Kidney epithelial cell (primary cell): Measurements from ENCODE around the gene ELP4. TPM values are rescaled to one million over a fixed set of nuclear protein-coding genes. Genes with fewer than 3 reads are reported as not detected.

Experiments
- DNase-seq: peaks from one replicate; pipeline ENCODE4 v3.0.0-alpha.2; 2010; ENCODE audit warnings: low read depth
- H3K27me3 ChIP-seq: 2 replicates; pipeline ENCODE4 v1.6.0; 2011; ENCODE audit warnings: low read length; ENCODE audit not compliant: control insufficient read depth, insufficient read depth
- H3K36me3 ChIP-seq: 2 replicates; pipeline ENCODE4 v1.5.1; 2011; ENCODE audit warnings: low read length; ENCODE audit not compliant: control insufficient read depth, insufficient read depth
- H3K4me3 ChIP-seq: 2 replicates; pipeline ENCODE4 v1.5.1; 2011; ENCODE audit warnings: low read depth, mild to moderate bottlenecking, control low read depth, low read length
- CTCF ChIP-seq: IDR thresholded peaks from 2 replicates; pipeline ENCODE4 v1.5.1; 2011; ENCODE audit warnings: mild to moderate bottlenecking, moderate library complexity, low read length, control low read depth, inconsistent platforms; ENCODE audit not compliant: insufficient read depth, poor library complexity, severe bottlenecking
- total RNA-seq: library from RNA; depleted of rRNA; stranded (reverse); fragments of >200 nt; gene quantifications from 2 replicates; pipeline ENCODE4 v1.2.3, GENCODE V29; 2015

The ELP4 gene
- total RNA-seq, 1 donor from 2014 or later, result 19.1 TPM

- no peak for DNase-seq
- no peak for TF ChIP-seq CTCF
These were observed 110.9 kb downstream of the ELP4 start for GRCh38 chr11:31620434-31620833.

GRCh38 chr11:31625868-31626267, 116.3 kb downstream of the ELP4 start:
- TF ChIP-seq CTCF, result no peak
- Histone ChIP-seq H3K36me3 (no peaks in the 10 kb centered on the region), H3K4me3 (no peak overlapping the region), H3K27me3 (no peaks in the 10 kb centered on the region)
- DNase-seq, result no peak

More at GRCh38 chr11:31620434-31620833, 110.9 kb downstream of the ELP4 start:
- no peak overlapping the region for H3K4me3 ChIP-seq
- H3K36me3 ChIP-seq, result no peaks in the 10 kb centered on the region
- no peaks in the 10 kb centered on the region for H3K27me3 ChIP-seq

GRCh38 chr11:31628111-31628510, 118.5 kb downstream of the ELP4 start:
- H3K4me3 ChIP-seq, result no peak overlapping the region
- H3K36me3 ChIP-seq, result no peaks in the 10 kb centered on the region
- H3K27me3 ChIP-seq, result no peaks in the 10 kb centered on the region
- DNase-seq, result no peak
- no peak for TF ChIP-seq CTCF

- Histone ChIP-seq H3K4me3 (no peak overlapping the region), H3K27me3 (no peaks in the 10 kb centered on the region), H3K36me3 (no peaks in the 10 kb centered on the region)
- TF ChIP-seq CTCF, result no peak
- no peak for DNase-seq
These were observed 127.4 kb downstream of the ELP4 start for GRCh38 chr11:31636983-31637382.

- Histone ChIP-seq H3K36me3 (no peaks in the 10 kb centered on the region), H3K27me3 (no peaks in the 10 kb centered on the region), H3K4me3 (no peak overlapping the region)
- TF ChIP-seq CTCF, result no peak
- DNase-seq, result no peak
These were observed 131.0 kb downstream of the ELP4 start for GRCh38 chr11:31640611-31641010.

GRCh38 chr11:31641477-31642062, 132.0 kb downstream of the ELP4 start:
- no peak for DNase-seq
- no peak overlapping the region for H3K4me3 ChIP-seq
- peak; percentile 80 for TF ChIP-seq CTCF
- no peaks in the 10 kb centered on the region for H3K36me3 ChIP-seq
- no peaks in the 10 kb centered on the region for H3K27me3 ChIP-seq
